Adrenal gland (tissue), 12 donors: ENCODE results near the gene BCL7A. TPM values are rescaled to one million over a fixed set of nuclear protein-coding genes. Genes with fewer than 3 reads are reported as not detected.

Source experiments
- DNase-seq, 7 donors: peaks; one replicate each; pipeline ENCODE4 v3.0.0-alpha.2; 2019 to 2020
- H3K27ac ChIP-seq, 5 donors: fragments of 200-600 bp; sonication (generic) in 4 of 5; 1 replicate in 3 of 5; 2 replicates in 2 of 5; pipeline versions ENCODE4 v1.5.1 to v1.8.0; 2016 to 2020; ENCODE audit warnings: mild to moderate bottlenecking in 1 of 5
- H3K27me3 ChIP-seq: fragments of 200-600 bp; 2 replicates; pipeline ENCODE4 v1.8.0; 2021
- H3K36me3 ChIP-seq, 2 donors: fragments of 200-600 bp; replicated peaks in 1 of 2; 1 replicate in 1 of 2; 2 replicates in 1 of 2; pipeline versions ENCODE4 v1.5.1 to v1.8.0; 2018 to 2022
- H3K4me1 ChIP-seq, 2 donors: fragments of 200-600 bp; replicated peaks in 1 of 2; 1 replicate in 1 of 2; 2 replicates in 1 of 2; pipeline versions ENCODE4 v1.5.1 to v1.8.0; 2018 to 2021
- H3K4me3 ChIP-seq, 4 donors: fragments of 200-600 bp; sonication (generic) in 3 of 4; one replicate each; pipeline ENCODE4 v1.5.1; 2016 to 2018
- H3K9me3 ChIP-seq, 3 donors: fragments of 200-600 bp; sonication (generic) in 1 of 3; replicated peaks in 1 of 3; 1 replicate in 2 of 3; 2 replicates in 1 of 3; pipeline versions ENCODE4 v1.5.1 to v1.8.0; 2016 to 2021
- POLR2A ChIP-seq, 2 donors: fragments of 450-650 bp; IDR thresholded peaks; one replicate each; pipeline ENCODE4 v1.6.1; 2017; ENCODE audit warnings: antibody characterized with exemption in 2 of 2, mild to moderate bottlenecking in 2 of 2, moderate library complexity in 1 of 2
- WGBS, 4 donors: extraction: QIAGEN DNeasy Blood & Tissue Kit in 2 of 4; methylation state at CpG; one replicate each; pipeline versions ENCODE4 v1.1.5 to v1.1.7; 2013 to 2017; 5-methylcytosine and 5-hydroxymethylcytosine counted together
- intact Hi-C, 2 donors: fragments of 100-400 bp; cut with DNase I; formaldehyde crosslinking; loops; one replicate each; pipeline versions ENCODE4 v1.14.1 to v1.15.0; 2022 to 2023
- polyA plus RNA-seq, 3 donors: library from polyadenylated mRNA; stranded (reverse); fragments of 200-250 nt in 2 of 3; fragments of 350-450 nt in 1 of 3; fragmentation: Illumina TruSeq in 1 of 3; extraction: RNeasy Lipid Tissue Mini Kit (QIAGEN cat#74804) in 1 of 3; gene quantifications; one replicate each; pipeline ENCODE4 v1.2.3, GENCODE V29; 2013 to 2014
- total RNA-seq, 9 donors: library from RNA; depleted of rRNA in 4 of 9; stranded (reverse); fragments of >200 nt in 4 of 9; fragments of 120-200 nt in 1 of 9; fragmentation: NEBNext Ultra II Directional in 1 of 9; extraction: Animal tissue kit (Norgen Biotek cat#: 25700) in 1 of 9; gene quantifications; one replicate each; pipeline versions ENCODE4 v1.1.0 to v1.2.4, GENCODE V29; 2013 to 2023
- TF ChIP-seq, protein P1 (sequence below), 6 experiments: fragments of 450-650 bp in 4 of 6; fragments of 200-600 bp in 2 of 6; sonication (generic) in 1 of 6; IDR thresholded peaks; 1 replicate in 5 of 6; 2 replicates in 1 of 6; pipeline versions ENCODE4 v1.5.1 to v1.8.0; 2016 to 2021; ENCODE audit warnings: antibody characterized with exemption in 6 of 6, mild to moderate bottlenecking in 2 of 6, moderate library complexity in 1 of 6
- donor health status: healthy with polysubstance abuse.
- donor health status: Bipolar disorder and iron deficiency.
- donor health status: DM: yes; HTN: yes; CAD: no.
- donor health status: DM: no; HTN: no; CAD: no.
- donor health status: DM: no; HTN: no; CAD: no.
- donor health status: DM: yes; HTN: yes; CAD: no.

Gene BCL7A
- total and polyA plus RNA-seq, 12 donors = 1.6 to 11.5 (median 5.0) TPM

DNA sequence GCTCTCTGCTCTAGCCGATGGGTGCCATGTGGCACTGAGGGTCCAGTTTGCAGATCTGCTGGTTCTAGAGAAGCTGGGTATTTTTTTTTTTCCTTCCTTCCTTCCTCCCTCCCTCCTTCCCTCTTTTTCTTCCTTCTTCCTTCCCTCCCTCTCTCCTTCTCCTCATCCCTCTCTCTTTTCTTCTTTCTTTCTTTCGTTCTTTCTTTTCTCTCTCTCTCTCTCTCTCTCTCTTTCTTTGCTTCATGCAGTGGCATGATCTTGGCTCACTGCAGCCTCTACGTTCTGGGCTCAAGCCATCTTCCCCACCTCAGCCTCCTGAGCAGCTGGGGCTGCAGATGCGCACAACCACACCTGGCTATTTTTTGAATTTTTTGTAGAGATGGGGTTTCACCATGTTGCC lies 2.7 kb upstream of the BCL7A start:
- TF ChIP-seq, protein P1, sequence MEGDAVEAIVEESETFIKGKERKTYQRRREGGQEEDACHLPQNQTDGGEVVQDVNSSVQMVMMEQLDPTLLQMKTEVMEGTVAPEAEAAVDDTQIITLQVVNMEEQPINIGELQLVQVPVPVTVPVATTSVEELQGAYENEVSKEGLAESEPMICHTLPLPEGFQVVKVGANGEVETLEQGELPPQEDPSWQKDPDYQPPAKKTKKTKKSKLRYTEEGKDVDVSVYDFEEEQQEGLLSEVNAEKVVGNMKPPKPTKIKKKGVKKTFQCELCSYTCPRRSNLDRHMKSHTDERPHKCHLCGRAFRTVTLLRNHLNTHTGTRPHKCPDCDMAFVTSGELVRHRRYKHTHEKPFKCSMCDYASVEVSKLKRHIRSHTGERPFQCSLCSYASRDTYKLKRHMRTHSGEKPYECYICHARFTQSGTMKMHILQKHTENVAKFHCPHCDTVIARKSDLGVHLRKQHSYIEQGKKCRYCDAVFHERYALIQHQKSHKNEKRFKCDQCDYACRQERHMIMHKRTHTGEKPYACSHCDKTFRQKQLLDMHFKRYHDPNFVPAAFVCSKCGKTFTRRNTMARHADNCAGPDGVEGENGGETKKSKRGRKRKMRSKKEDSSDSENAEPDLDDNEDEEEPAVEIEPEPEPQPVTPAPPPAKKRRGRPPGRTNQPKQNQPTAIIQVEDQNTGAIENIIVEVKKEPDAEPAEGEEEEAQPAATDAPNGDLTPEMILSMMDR (IDR thresholded peaks at IDR 0.05) = no peak
- TF ChIP-seq POLR2A (IDR thresholded peaks at IDR 0.05) = no peak
- WGBS, 4 donors = 92 to 95% (median 94%) methylated on average over 4 of the region's 4 CpGs

DNA sequence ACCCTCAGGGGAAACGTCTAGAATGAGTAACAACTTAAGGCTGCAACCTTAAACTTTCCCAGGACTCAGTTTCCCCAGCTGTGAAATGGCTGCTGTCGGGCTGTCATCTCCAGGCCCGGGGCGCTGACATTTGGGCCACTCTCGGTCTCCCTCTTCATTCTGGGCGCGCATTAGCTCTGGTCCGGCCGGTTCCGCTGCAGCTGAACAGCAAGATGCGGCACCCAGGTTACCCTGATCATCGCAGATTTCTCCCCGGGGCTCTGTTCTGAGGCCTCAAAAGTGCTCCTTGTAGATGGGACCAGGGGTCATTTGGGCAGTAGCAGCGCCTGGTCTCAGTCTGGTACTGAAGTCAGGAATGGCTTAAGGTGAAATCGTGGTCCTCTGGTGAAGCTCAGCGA lies 890 bp upstream of the BCL7A start:
- Histone ChIP-seq H3K27ac (no peak overlapping the region), H3K36me3 (no peaks in the 10 kb centered on the region), H3K27me3 (no peaks in the 10 kb centered on the region), H3K4me1 (peaks cover 13 to 19% of the 10 kb centered on the region in 2 donors), H3K9me3 (no peaks in the 10 kb centered on the region), H3K4me3 (peak overlapping the region in 1 of 4 donors; percentile 85)
- no peak for DNase-seq
- TF ChIP-seq, protein P1 (IDR thresholded peaks at IDR 0.05) = no peak
- no peak for TF ChIP-seq POLR2A (IDR thresholded peaks at IDR 0.05)
- intact Hi-C loops = no loop called here
- WGBS, 4 donors = 66 to 83% (median 68%) methylated on average over 12 to 16 of the region's 16 CpGs

More for the DNA sequence above, 2.7 kb upstream of the BCL7A start:
- intact Hi-C loops = no loop called here
- peaks cover 10 to 16% of the 10 kb centered on the region in 2 donors for H3K4me1 ChIP-seq
- no peak for DNase-seq
- no peaks in the 10 kb centered on the region for H3K36me3 ChIP-seq
- H3K27ac ChIP-seq = no peak overlapping the region
- no peaks in the 10 kb centered on the region for H3K9me3 ChIP-seq
- H3K27me3 ChIP-seq = no peaks in the 10 kb centered on the region
- H3K4me3 ChIP-seq = no peak overlapping the region

DNA sequence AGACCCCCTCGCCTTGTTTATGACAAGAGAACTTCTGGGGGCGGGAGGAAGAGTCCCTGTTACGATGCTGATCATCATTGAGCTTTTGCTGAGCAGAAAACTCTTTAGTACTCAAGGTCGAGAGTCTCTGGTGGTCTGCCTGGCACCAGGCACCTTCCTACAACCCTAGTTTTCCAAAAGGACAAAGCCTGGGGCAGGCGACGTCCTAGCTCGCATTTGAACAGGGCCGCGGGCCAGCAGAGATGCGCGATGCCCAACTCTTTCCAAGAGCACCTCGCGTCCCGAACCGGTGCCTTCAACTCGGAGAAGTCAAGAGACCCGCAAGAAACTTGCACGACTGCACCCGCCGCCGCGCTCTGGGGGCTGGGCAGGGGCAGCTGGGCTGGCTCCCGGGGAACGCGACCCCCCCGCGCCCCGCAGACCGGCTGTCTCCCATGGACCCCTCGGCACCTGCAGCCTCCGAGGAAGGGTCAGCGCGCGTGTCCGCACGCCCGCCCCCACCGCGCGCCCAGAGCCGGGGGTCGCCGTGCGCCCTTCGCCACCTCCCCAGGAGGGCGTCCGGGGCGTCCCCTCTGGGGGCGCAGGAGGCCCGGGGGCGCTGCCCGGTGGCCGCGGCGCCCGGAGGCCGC lies 377 bp upstream of the BCL7A start:
- peaks cover 13 to 19% of the 10 kb centered on the region in 2 donors for H3K4me1 ChIP-seq
- peak overlapping the region in 2 of 4 donors; percentile 30 to 85 for H3K4me3 ChIP-seq
- H3K27ac ChIP-seq = peak overlapping the region in 1 of 5 donors; percentile 84
- DNase-seq = peak in 4 of 7 donors; percentile 34 to 48 (median 39)
- intact Hi-C loops = no loop called here
- TF ChIP-seq, protein P1 (IDR thresholded peaks at IDR 0.05) = peak in 1 of 6 experiments; percentile 10
- no peak for TF ChIP-seq POLR2A (IDR thresholded peaks at IDR 0.05)
- no peaks in the 10 kb centered on the region for H3K36me3 ChIP-seq
- no peaks in the 10 kb centered on the region for H3K27me3 ChIP-seq
- 2 to 7% (median 3%) methylated on average over 19 to 57 of the region's 57 CpGs; no CpG with 5 or more reads in 1 of the 4 donors for WGBS, 4 donors
- H3K9me3 ChIP-seq = no peaks in the 10 kb centered on the region

DNA sequence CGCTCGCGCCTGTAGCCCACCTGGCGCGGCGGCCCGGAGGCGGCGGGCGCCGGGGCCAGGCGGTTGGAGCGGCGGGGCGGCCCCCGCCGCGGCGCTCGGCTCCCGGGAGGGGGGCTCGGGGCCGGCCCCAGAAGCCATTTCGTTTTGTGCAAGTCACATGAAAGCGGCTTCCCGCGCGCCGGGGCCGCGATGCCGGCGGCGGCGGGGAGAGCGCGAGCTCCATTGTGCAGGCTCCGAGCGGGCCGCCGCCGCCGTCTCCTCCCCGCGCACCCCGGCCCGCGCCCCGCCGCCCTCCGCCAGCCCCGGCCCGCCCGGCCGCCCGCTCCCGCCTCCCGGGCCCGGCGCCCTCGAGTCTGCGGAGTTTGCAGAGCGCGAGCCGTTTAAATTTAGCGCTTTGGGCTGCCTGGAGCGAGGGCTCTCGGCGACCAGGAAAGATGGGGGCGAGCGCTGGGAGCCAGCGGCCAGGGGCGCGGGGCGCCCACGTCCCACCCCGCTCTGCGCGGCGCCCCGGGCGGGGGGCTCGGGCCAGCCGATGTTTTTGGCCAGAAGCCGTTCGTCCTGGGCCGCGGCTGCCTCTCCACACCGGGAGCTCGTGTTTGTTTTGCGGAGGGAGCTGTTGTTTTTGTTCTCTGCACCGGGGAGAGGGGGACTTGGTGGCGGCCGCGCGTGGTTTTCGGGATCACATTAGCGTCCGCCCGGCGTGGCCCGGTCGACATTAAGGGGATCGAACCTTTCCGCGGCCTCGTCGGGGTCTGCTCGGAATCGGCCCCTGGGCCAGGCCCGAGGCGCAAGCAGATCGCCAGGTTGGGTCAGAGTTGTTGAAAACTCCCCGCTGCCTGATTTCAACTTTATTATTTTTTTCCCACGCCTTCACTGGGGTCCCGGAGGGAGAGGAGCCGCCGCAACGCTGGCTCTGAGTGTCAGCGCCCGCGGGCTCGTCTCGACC lies 982 bp downstream of the BCL7A start:
- Histone ChIP-seq H3K9me3 (no peaks in the 10 kb centered on the region), H3K27me3 (no peaks in the 10 kb centered on the region), H3K36me3 (no peaks in the 10 kb centered on the region), H3K4me3 (peak overlapping the region in 2 of 4 donors; percentile 45 to 85), H3K4me1 (peaks cover 13 to 19% of the 10 kb centered on the region in 2 donors), H3K27ac (peak overlapping the region in 4 of 5 donors; percentile 41 to 87 (median 76))
- DNase-seq = peak in 4 of 7 donors; percentile 26 to 39 (median 36)
- no peak for TF ChIP-seq POLR2A (IDR thresholded peaks at IDR 0.05)
- TF ChIP-seq, protein P1 (IDR thresholded peaks at IDR 0.05) = no peak
- WGBS, 4 donors = 1 to 8% (median 1%) methylated on average over 26 to 124 of the region's 124 CpGs
- intact Hi-C loops = no loop called here
